SK-N-SH treated with all-trans-retinoic acid at 6 μM for 48 hours (cell line): ENCODE data around the gene SF3A1.

ENCODE experiments used
- PPARA ChIP-seq: fragments of 250-450 bp; sonication (Bioruptor Pico); IDR thresholded peaks from 2 replicates; pipeline ENCODE4 v1.5.0; 2020; ENCODE audit warnings: mild to moderate bottlenecking, borderline replicate concordance
- RARB ChIP-seq: fragments of 250-450 bp; sonication (Bioruptor Pico); IDR thresholded peaks from 2 replicates; pipeline ENCODE4 v1.8.0; 2021; ENCODE audit warnings: mild to moderate bottlenecking, moderate library complexity
- ZFP3 ChIP-seq: fragments of 250-450 bp; sonication (Bioruptor Pico); IDR thresholded peaks from 2 replicates; pipeline ENCODE4 v1.5.0; 2020; ENCODE audit warnings: mild to moderate bottlenecking, moderate library complexity
- ZNF70 ChIP-seq: fragments of 450-650 bp; formaldehyde crosslinking; IDR thresholded peaks from 2 replicates; pipeline ENCODE4 v1.5.0; 2020; ENCODE audit warnings: mild to moderate bottlenecking, moderate library complexity

DNA sequence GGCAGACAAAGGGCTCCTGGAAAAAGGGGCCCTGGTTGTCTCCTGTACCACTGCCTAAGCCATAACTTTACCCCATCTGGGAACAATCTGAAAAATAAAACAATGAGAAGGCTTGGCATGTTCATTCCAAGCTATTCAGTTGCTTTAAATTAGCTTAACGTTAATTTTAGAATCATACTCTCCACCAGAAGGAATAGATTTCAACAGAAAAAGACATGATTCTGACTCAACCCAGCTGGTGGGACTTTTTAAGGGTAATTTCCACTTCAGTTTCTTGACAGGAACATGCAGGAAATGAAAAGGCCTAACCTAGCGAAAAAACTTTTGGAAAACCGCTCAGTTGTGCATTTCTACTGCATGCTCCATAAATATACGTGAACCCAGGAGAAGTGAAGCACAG is 7.9 kb downstream of the SF3A1 start:
- TF ChIP-seq ZFP3 (no peak), ZNF70 (CRISPR knock-in tag) (no peak), PPARA (CRISPR knock-in tag) (no peak), RARB (CRISPR knock-in tag) (no peak)
